Ramos (cell line): Measurements from ENCODE around the gene CLPX.
"Not testable (repeated sequence)": the region's sequence is repeated elsewhere in the genome, so short reads cannot be mapped to it uniquely, and the experiment has no call there.

Source experiments
- in situ Hi-C: fragments of 300-500 bp; cut with MboI; formaldehyde crosslinking; loops from one replicate; pipeline ENCODE4 v1.14.3; 2022; ENCODE audit warnings: low sequenced_read_pairs; ENCODE audit not compliant: unreplicated experiment

Gene CLPX

GRCh38 chr15:65176056-65176455 lies 9.1 kb downstream of the CLPX start:
- in situ Hi-C loops, result no loop called here

- in situ Hi-C loops, result no loop called here
Measured at GRCh38 chr15:65175511-65175910, 9.6 kb downstream of the CLPX start.

- in situ Hi-C loops, result no loop called here
Measured at GRCh38 chr15:65174509-65174908, 10.6 kb downstream of the CLPX start.

GRCh38 chr15:65172531-65172930 lies 12.6 kb downstream of the CLPX start:
- in situ Hi-C loops, result no loop called here

GRCh38 chr15:65171428-65171827 lies 13.7 kb downstream of the CLPX start:
- in situ Hi-C loops, result no loop called here

GRCh38 chr15:65165875-65166274 lies 19.3 kb downstream of the CLPX start:
- in situ Hi-C loops, result no loop called here

- in situ Hi-C loops, result no loop called here
Measured at GRCh38 chr15:65164139-65164538, 21.0 kb downstream of the CLPX start.

GRCh38 chr15:65163041-65163440 lies 22.1 kb downstream of the CLPX start:
- in situ Hi-C loops, result no loop called here

GRCh38 chr15:65156692-65157091 lies 28.4 kb downstream of the CLPX start:
- in situ Hi-C loops, result no loop called here

- in situ Hi-C loops, result no loop called here
Measured at GRCh38 chr15:65154720-65155119, 30.4 kb downstream of the CLPX start.

- in situ Hi-C loops, result no loop called here
Measured at GRCh38 chr15:65147902-65148301, 37.2 kb downstream of the CLPX start.

- in situ Hi-C loops, result no loop called here
Measured at GRCh38 chr15:65146438-65146837, 38.7 kb downstream of the CLPX start.

- in situ Hi-C loops, result not testable (repeated sequence)
Measured at GRCh38 chr15:65138631-65139030, 46.5 kb downstream of the CLPX start.

- in situ Hi-C loops, result not testable (repeated sequence)
Measured at GRCh38 chr15:65137893-65138292, 47.2 kb downstream of the CLPX start.

- in situ Hi-C loops, result not testable (repeated sequence)
Measured at GRCh38 chr15:65137089-65137488, 48.1 kb downstream of the CLPX start.

- in situ Hi-C loops, result no loop called here
Measured at GRCh38 chr15:65134538-65134937, 50.6 kb downstream of the CLPX start.

- in situ Hi-C loops, result no loop called here
Measured at GRCh38 chr15:65133548-65134200, 51.5 kb downstream of the CLPX start, which contains the start of gene PDCD7. PDCD7 (minus strand) TSS chr15:65133808; CDS start chr15:65133781, 27 bp downstream.

GRCh38 chr15:65132878-65133547 lies 52.1 kb downstream of the CLPX start:
- in situ Hi-C loops, result no loop called here

- in situ Hi-C loops, result no loop called here
Measured at GRCh38 chr15:65130941-65131340, 54.2 kb downstream of the CLPX start.

GRCh38 chr15:65115542-65115941 lies 69.6 kb downstream of the CLPX start:
- in situ Hi-C loops, result no loop called here

GRCh38 chr15:65115086-65115485 lies 70.1 kb downstream of the CLPX start, which contains the start of gene UBAP1L:
UBAP1L (minus strand) TSS chr15:65115200; CDS start chr15:65106215, 8,985 bp downstream.
- in situ Hi-C loops, result no loop called here
